SK-N-MC (cell line): ENCODE results near the gene CDC42EP1.

Source experiments
- EZH2 ChIP-seq: fragments of 200-600 bp; sonication (generic); IDR thresholded peaks from one replicate; pipeline ENCODE4 v1.6.1; 2017; ENCODE audit warnings: antibody characterized with exemption
- FOXP2 ChIP-seq: optimal IDR thresholded peaks from 2 replicates; pipeline ENCODE3; 2011; ENCODE audit warnings: mild to moderate bottlenecking, moderate library complexity; ENCODE audit not compliant: insufficient read depth; ENCODE audit errors: extremely low read length, control extremely low read depth
- POLR2AphosphoS5 ChIP-seq: IDR thresholded peaks from 2 replicates; pipeline ENCODE4 v1.6.1; 2012; ENCODE audit warnings: mild to moderate bottlenecking, low read depth, low read length, borderline replicate concordance

DNA sequence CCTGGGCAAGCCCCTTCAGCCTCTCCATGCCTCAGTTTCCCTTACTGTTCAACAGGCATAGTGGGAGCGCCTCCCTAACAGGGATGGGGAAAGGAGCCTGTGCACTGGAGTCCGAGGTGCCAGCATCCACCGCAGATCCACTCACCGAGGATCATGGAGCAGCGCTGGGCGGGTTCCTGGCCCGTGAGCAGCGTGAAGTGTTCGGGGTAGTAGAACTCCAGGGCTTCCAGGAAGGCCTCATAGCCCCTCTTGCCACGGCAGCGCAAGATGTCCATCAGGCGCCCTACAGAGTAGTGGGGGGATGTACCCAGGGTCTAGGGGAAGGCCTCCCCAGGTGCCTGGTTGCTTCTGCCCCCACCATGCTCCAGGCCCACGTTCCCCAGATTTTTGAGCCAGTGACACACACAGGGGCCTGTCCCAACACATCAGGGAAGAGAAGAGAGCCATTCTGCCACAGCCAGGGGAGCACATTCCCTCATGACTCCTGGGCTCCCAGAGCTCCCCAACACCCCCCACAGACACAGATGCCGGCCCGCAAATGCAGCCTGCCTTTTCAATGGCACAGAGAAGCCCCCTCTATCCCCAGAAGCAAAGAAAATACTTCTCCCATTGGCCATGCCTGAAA lies 42.3 kb upstream of the CDC42EP1 start:
- no peak for TF ChIP-seq EZH2
- TF ChIP-seq POLR2AphosphoS5, result no peak
- TF ChIP-seq FOXP2, result no peak
